Sigmoid colon (tissue), 4 donors: Measurements from ENCODE around the gene CDHR5.

Source experiments
- EP300 ChIP-seq, 4 donors: sonication (generic); formaldehyde crosslinking; IDR thresholded peaks; one replicate each; pipeline ENCODE4 v1.6.1; 2017; ENCODE audit warnings: antibody characterized with exemption in 4 of 4
- POLR2A ChIP-seq, 2 donors: fragments of 450-650 bp; IDR thresholded peaks; one replicate each; pipeline ENCODE4 v1.6.1; 2016; ENCODE audit warnings: antibody characterized with exemption in 2 of 2, mild to moderate bottlenecking in 2 of 2, moderate library complexity in 2 of 2
- POLR2AphosphoS5 ChIP-seq, 4 donors: sonication (generic); formaldehyde crosslinking; IDR thresholded peaks; one replicate each; pipeline ENCODE4 v1.6.1; 2017; ENCODE audit warnings: antibody characterized with exemption in 4 of 4
- TF ChIP-seq, protein P1 (sequence below), 4 experiments: fragments of 450-650 bp in 3 of 4; fragments of 200-600 bp in 1 of 4; IDR thresholded peaks; one replicate each; pipeline ENCODE4 v1.5.1; 2016 to 2019; ENCODE audit warnings: antibody characterized with exemption in 4 of 4, mild to moderate bottlenecking in 3 of 4, moderate library complexity in 2 of 4

DNA sequence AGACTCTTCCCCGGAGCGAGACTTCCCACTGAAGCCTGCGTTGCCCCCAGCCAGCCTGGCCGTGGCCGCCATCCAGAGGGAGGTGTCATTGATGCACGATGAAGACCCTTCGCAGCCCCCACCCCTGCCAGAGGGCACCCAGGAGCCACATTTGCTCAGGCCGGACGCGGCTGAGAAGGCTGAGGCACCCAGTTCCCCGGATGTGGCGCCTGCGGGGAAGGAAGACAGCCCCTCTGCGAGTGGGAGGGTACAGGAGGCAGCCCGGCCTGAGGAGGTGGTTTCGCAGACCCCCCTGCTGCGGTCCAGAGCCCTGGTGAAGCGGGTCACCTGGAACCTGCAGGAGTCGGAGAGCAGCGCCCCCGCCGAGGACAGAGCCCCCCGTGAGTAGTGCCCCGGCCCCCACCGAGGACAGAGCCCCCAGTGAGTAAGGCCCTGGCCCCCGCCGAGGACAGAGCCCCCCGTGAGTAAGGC lies 15.4 kb downstream of the CDHR5 start:
- TF ChIP-seq, protein P1, sequence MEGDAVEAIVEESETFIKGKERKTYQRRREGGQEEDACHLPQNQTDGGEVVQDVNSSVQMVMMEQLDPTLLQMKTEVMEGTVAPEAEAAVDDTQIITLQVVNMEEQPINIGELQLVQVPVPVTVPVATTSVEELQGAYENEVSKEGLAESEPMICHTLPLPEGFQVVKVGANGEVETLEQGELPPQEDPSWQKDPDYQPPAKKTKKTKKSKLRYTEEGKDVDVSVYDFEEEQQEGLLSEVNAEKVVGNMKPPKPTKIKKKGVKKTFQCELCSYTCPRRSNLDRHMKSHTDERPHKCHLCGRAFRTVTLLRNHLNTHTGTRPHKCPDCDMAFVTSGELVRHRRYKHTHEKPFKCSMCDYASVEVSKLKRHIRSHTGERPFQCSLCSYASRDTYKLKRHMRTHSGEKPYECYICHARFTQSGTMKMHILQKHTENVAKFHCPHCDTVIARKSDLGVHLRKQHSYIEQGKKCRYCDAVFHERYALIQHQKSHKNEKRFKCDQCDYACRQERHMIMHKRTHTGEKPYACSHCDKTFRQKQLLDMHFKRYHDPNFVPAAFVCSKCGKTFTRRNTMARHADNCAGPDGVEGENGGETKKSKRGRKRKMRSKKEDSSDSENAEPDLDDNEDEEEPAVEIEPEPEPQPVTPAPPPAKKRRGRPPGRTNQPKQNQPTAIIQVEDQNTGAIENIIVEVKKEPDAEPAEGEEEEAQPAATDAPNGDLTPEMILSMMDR (IDR thresholded peaks at IDR 0.05) = no peak
- TF ChIP-seq POLR2AphosphoS5 (IDR thresholded peaks at IDR 0.05) (no peak), POLR2A (IDR thresholded peaks at IDR 0.05) (no peak), EP300 (IDR thresholded peaks at IDR 0.05) (no peak)
